HepG2 (cell line): Measurements from ENCODE around the gene C17orf58. TPM values are rescaled to one million over a fixed set of nuclear protein-coding genes. Genes with fewer than 3 reads are reported as not detected.
A peak's percentile ranks its signal among the peaks of the same experiment; 100 is the strongest.

ENCODE experiments used
- BCL6 ChIP-seq: IDR thresholded peaks from 2 replicates; pipeline ENCODE4 v1.6.1; 2016; ENCODE audit warnings: missing genetic modification reagents, missing compliant biosample characterization
- CHD4 ChIP-seq: fragments of 200-600 bp; sonication (generic); IDR thresholded peaks from 2 replicates; pipeline ENCODE4 v1.7.0; 2017; ENCODE audit warnings: mild to moderate bottlenecking, low read length, borderline replicate concordance
- CREM ChIP-seq, 2 experiments: sonication (generic) in 1 of 2; formaldehyde crosslinking in 1 of 2; IDR thresholded peaks; 2 replicates each; pipeline versions ENCODE4 v1.4.0 to v1.6.1; 2016 to 2020; ENCODE audit warnings: antibody characterized with exemption in 1 of 2, mild to moderate bottlenecking in 1 of 2, missing genetic modification reagents in 1 of 2
- GABPA ChIP-seq, 2 experiments: IDR thresholded peaks; 2 replicates each; pipeline ENCODE4 v1.6.1; 2011 to 2016; ENCODE audit warnings: low read depth in 2 of 2, low read length in 1 of 2, missing biosample characterization in 1 of 2, missing genetic modification characterization in 1 of 2
- HCFC1 ChIP-seq: fragments of 150-350 bp; IDR thresholded peaks from 2 replicates; pipeline ENCODE4 v1.6.1; 2014; ENCODE audit warnings: low read depth, low read length
- KAT8 ChIP-seq: IDR thresholded peaks from 2 replicates; pipeline ENCODE4 v1.6.1; 2016; ENCODE audit warnings: missing genetic modification reagents, missing compliant biosample characterization
- MIER3 ChIP-seq: IDR thresholded peaks from 2 replicates; pipeline ENCODE4 v1.6.1; 2016; ENCODE audit warnings: missing compliant biosample characterization, borderline replicate concordance
- NKX3-1 ChIP-seq: sonication (generic); formaldehyde crosslinking; IDR thresholded peaks from 2 replicates; pipeline ENCODE4 v1.5.0; 2020; ENCODE audit warnings: missing genetic modification reagents
- PHF5A ChIP-seq: IDR thresholded peaks from one replicate; pipeline ENCODE4 v1.6.1; 2018; ENCODE audit warnings: low read depth, missing genetic modification reagents; ENCODE audit not compliant: unreplicated experiment
- RBFOX2 ChIP-seq: fragments of 200-400 bp; formaldehyde crosslinking; IDR thresholded peaks from 2 replicates; pipeline ENCODE4 v1.6.1; 2017; ENCODE audit warnings: low read depth, mild to moderate bottlenecking, low read length
- SMYD3 ChIP-seq: sonication (generic); formaldehyde crosslinking; IDR thresholded peaks from 2 replicates; pipeline ENCODE4 v1.8.1; 2023; ENCODE audit warnings: mild to moderate bottlenecking, missing genetic modification reagents
- ZBED4 ChIP-seq: sonication (generic); formaldehyde crosslinking; IDR thresholded peaks from 2 replicates; pipeline ENCODE4 v1.4.0; 2020; ENCODE audit warnings: missing genetic modification reagents, borderline replicate concordance
- ZBTB7B ChIP-seq: sonication (generic); formaldehyde crosslinking; IDR thresholded peaks from 2 replicates; pipeline ENCODE4 v1.4.0; 2020; ENCODE audit warnings: missing genetic modification reagents
- ZFP41 ChIP-seq: sonication (generic); formaldehyde crosslinking; IDR thresholded peaks from 2 replicates; pipeline ENCODE4 v1.4.0; 2020; ENCODE audit warnings: mild to moderate bottlenecking, missing genetic modification reagents, borderline replicate concordance
- ZNF33B ChIP-seq: sonication (generic); formaldehyde crosslinking; IDR thresholded peaks from 2 replicates; pipeline ENCODE4 v1.5.1; 2020; ENCODE audit warnings: mild to moderate bottlenecking, missing genetic modification reagents
- ZNF576 ChIP-seq: sonication (generic); formaldehyde crosslinking; IDR thresholded peaks from 2 replicates; pipeline ENCODE4 v1.4.0; 2020; ENCODE audit warnings: mild to moderate bottlenecking, missing genetic modification reagents
- ZNF777 ChIP-seq: sonication (generic); formaldehyde crosslinking; IDR thresholded peaks from 2 replicates; pipeline ENCODE4 v1.4.0; 2020; ENCODE audit warnings: missing genetic modification reagents
- ZSCAN31 ChIP-seq: sonication (generic); formaldehyde crosslinking; IDR thresholded peaks from 2 replicates; pipeline ENCODE4 v1.5.0; 2020; ENCODE audit warnings: low read depth, mild to moderate bottlenecking, missing genetic modification reagents
- ZUFSP ChIP-seq: sonication (generic); formaldehyde crosslinking; IDR thresholded peaks from 2 replicates; pipeline ENCODE4 v1.9.0; 2021; ENCODE audit warnings: missing genetic modification reagents, mild to moderate bottlenecking, borderline replicate concordance
- polyA plus RNA-seq, 8 experiments: library from polyadenylated mRNA; depleted of rRNA in 3 of 8; stranded (reverse) in 7 of 8; unstranded in 1 of 8; fragments of >200 nt; fragmentation: Illumina TruSeq in 4 of 8; extraction: Trizol in 4 of 8; gene quantifications; 2 replicates each; pipeline versions ENCODE4 v1.2.1 to v1.2.3, GENCODE V29; 2011 to 2016; ENCODE audit warnings: low read depth in 4 of 8, missing spikeins in 1 of 8, mixed read lengths in 1 of 8; ENCODE audit not compliant: insufficient read depth in 1 of 8
- total RNA-seq, 5 experiments: library from RNA; depleted of rRNA; stranded (reverse); fragments of >200 nt; fragmentation: Illumina TruSeq; extraction: Trizol; gene quantifications; 2 replicates each; pipeline ENCODE4 v1.2.3, GENCODE V29; 2016; ENCODE audit warnings: low read depth in 1 of 5
- TF ChIP-seq, protein P1 (sequence below): sonication (generic); formaldehyde crosslinking; conservative IDR thresholded peaks from 2 replicates; pipeline ENCODE4 v1.4.0; 2020; ENCODE audit warnings: missing genetic modification reagents
- TF ChIP-seq, protein P2 (sequence below): sonication (generic); formaldehyde crosslinking; IDR thresholded peaks from 2 replicates; pipeline ENCODE4 v1.9.0; 2021; ENCODE audit warnings: missing genetic modification reagents, mild to moderate bottlenecking, borderline replicate concordance

The C17orf58 gene
- total and polyA plus RNA-seq, 2 of the 13 experiments (the other 11 are each of a cell fraction or from before 2014, with no cell fraction given) = 15.6 to 15.8 TPM

DNA sequence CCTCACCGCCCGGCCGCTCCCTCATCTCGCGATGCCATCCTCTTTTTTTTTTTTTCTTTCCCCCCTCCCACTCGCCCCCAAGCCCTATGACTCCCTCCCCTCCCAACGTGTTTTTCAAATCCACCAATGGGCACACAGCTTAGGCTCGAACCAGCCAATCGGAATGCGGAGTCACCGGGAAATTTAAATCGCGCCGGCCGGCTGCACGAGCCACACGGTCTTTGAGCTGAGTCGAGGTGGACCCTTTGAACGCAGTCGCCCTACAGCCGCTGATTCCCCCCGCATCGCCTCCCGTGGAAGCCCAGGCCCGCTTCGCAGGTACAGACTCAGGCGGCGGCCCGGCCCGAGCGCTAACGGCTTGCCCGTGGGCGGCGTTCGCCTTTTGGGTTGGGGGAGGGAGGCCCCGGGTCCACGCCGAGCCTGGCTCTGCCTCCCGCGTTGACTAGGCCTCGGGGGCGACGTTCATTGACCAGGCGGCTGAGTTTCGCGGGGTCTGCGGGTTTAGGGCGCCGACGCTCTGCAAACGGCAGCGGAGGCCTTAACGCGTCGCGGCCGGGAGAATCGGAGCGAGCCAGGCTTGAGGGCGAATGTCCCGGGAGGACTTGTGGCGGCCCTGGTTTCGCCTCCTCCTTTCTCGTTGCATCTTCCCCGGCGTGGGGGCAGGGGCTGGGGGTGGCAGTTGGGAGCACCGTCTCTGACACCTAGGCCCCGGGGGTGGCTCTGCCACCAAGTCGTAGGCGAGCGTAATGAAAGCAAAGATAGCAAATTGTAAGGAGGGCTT lies 39.4 kb upstream of the C17orf58 start, which contains the start of gene KPNA2 (continued):
- peak; percentile 47; the same call in 1 of the 2 replicates for TF ChIP-seq ZBED4 (CRISPR knock-in tag)
- TF ChIP-seq ZSCAN31 (CRISPR knock-in tag) = no peak
- peak; percentile 81; the same call in 1 of the 2 replicates for TF ChIP-seq ZFP41 (CRISPR knock-in tag)
- TF ChIP-seq CREM (IDR thresholded peaks at IDR 0.05) = peak; percentile 67
- TF ChIP-seq CREM (CRISPR knock-in tag; IDR thresholded peaks at IDR 0.05) = 0 out of 2 replicates have a peak, but pooled peaks have one; percentile 7
- TF ChIP-seq MIER3 = peak; percentile 70
- TF ChIP-seq, protein P1, sequence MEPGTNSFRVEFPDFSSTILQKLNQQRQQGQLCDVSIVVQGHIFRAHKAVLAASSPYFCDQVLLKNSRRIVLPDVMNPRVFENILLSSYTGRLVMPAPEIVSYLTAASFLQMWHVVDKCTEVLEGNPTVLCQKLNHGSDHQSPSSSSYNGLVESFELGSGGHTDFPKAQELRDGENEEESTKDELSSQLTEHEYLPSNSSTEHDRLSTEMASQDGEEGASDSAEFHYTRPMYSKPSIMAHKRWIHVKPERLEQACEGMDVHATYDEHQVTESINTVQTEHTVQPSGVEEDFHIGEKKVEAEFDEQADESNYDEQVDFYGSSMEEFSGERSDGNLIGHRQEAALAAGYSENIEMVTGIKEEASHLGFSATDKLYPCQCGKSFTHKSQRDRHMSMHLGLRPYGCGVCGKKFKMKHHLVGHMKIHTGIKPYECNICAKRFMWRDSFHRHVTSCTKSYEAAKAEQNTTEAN = peak; percentile 71; the same call in 1 of the 2 replicates
- TF ChIP-seq PHF5A (CRISPR knock-in tag) = no peak
- peak; percentile 39; the same call in 1 of the 2 replicates for TF ChIP-seq BCL6 (CRISPR knock-in tag)
- peak; percentile 74; the same call in 1 of the 2 replicates for TF ChIP-seq KAT8
- no peak for TF ChIP-seq ZUFSP (CRISPR knock-in tag)
- peak; percentile 99 for TF ChIP-seq RBFOX2
- peak; percentile 62; the same call in 1 of the 2 replicates for TF ChIP-seq ZNF576 (CRISPR knock-in tag)
- peak; percentile 79 for TF ChIP-seq ZBTB7B
- TF ChIP-seq GABPA (IDR thresholded peaks at IDR 0.05; ENCODE audit: low read depth, low read length) = no peak
- no peak for TF ChIP-seq GABPA (CRISPR knock-in tag; IDR thresholded peaks at IDR 0.05; ENCODE audit: low read depth)
- TF ChIP-seq SMYD3 = peak; percentile 89
- TF ChIP-seq ZNF33B (CRISPR knock-in tag) = peak; percentile 99
- peak; percentile 78; the same call in 1 of the 2 replicates for TF ChIP-seq NKX3-1 (CRISPR knock-in tag)
- TF ChIP-seq HCFC1 = no peak
- no peak for TF ChIP-seq ZNF777 (CRISPR knock-in tag)
- TF ChIP-seq, protein P2, sequence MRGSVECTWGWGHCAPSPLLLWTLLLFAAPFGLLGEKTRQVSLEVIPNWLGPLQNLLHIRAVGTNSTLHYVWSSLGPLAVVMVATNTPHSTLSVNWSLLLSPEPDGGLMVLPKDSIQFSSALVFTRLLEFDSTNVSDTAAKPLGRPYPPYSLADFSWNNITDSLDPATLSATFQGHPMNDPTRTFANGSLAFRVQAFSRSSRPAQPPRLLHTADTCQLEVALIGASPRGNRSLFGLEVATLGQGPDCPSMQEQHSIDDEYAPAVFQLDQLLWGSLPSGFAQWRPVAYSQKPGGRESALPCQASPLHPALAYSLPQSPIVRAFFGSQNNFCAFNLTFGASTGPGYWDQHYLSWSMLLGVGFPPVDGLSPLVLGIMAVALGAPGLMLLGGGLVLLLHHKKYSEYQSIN (CRISPR knock-in tag) = no peak
- TF ChIP-seq CHD4 = no peak
